ENCODE data around the gene RELL1. TPM values are rescaled to one million over a fixed set of nuclear protein-coding genes. Genes with fewer than 3 reads are reported as not detected.

The RELL1 gene, protein sequence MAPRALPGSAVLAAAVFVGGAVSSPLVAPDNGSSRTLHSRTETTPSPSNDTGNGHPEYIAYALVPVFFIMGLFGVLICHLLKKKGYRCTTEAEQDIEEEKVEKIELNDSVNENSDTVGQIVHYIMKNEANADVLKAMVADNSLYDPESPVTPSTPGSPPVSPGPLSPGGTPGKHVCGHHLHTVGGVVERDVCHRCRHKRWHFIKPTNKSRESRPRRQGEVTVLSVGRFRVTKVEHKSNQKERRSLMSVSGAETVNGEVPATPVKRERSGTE
- total RNA-seq, result 10 to 100 TPM; 26.0 to 29.4 TPM
- long read RNA-seq, partial matches to known transcripts, result 1 of 6 reads
- long read RNA-seq, other reads (novel, unspliced or antisense), result 4 of 6 reads

DNA sequence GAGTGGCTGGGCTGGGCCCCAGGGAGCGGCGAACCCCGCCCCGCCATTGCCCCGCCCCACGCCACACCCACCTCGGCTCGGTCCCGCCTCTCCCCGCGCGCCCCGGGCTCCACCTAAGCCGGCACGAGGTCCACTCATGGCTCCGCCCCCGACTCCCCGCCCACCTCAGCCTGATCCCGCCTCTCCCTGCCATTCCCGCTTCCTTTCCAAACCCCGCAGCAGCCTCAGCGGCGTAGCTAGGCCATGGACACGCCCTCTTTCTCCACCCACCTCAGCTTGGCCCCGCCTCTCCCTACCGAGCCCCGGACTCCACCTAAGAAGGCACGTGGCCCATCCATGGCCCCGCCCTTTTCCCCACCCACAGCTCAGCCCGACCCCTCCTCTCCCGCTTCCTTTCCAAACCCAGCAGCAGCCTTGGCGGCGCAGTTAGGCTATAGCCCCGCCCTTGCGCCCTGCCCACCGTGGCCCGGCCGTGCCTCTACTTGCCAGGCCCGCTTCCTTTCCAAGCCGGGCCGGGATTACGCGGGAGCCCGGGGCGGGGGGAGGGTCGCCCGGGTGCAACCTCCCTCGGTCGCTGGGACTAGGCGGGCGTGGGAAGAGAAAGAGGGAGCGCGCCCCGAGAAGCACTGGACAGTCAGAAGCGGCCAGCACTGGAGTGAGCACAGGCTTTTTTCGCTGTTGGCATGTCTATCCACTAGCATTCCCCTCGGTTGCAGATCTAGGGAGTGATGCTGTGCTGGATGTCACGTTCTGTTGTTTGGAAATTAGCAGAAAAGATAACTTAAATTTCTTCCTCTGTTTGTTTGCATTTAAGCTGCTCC, at the start of gene RELL1:
Gene RELL1, minus strand, starts transcription at position 4 of the 821 bp plus-strand sequence. CDS start 89 bp downstream, outside the sequence.
- ATAC-seq (peak; percentile 96 to 97), DNase-seq (peak; percentile 99)
- intact Hi-C loops (cut with DNase I), result loop anchor here in 1 of 2 donors (5.0 kb wide), 1 partner anchor 116 kb away; no protein-coding TSS in a partner anchor

- DNase-seq (no peak), ATAC-seq (peak in 1 of 2 donors; percentile 44)
- intact Hi-C loops (cut with DNase I), result no loop called here
These were observed 49.4 kb upstream of the RELL1 start for GRCh38 chr4:37735578-37735977.

GRCh38 chr4:37734989-37735388, 48.8 kb upstream of the RELL1 start:
- intact Hi-C loops (cut with DNase I), result no loop called here
- DNase-seq (no peak), ATAC-seq (no peak)

DNA sequence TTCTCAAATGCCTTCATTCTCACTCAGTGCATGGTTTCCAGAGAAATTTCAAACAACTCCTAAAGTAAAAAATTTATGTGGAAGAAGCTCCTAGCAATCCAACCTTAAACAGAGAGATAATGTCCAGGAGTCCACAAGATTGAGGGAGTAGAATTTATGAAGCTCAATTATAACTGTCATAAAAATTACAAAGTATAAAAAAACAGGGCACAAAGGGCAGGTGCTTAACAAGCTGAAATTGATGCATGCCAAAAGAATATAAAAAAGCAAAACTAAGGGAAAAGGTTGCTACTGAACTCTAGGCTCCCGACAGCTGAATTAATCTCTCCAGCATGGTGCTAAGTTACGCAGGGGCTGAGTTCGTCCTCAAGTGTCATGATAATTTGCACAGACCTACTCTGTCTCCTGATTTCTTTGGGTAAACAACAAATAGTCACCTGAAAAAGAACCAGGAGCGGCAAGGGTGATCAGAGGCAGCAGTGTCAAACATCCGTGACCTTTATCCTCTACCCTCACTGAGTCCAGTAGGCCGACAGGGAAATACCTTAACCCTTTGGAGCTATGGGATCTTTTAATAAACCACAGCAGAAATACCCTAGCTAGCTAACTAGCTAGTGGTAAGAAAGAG, 47.2 kb upstream of the RELL1 start:
- ATAC-seq (no peak), DNase-seq (no peak)
- intact Hi-C loops (cut with DNase I), result no loop called here

DNA sequence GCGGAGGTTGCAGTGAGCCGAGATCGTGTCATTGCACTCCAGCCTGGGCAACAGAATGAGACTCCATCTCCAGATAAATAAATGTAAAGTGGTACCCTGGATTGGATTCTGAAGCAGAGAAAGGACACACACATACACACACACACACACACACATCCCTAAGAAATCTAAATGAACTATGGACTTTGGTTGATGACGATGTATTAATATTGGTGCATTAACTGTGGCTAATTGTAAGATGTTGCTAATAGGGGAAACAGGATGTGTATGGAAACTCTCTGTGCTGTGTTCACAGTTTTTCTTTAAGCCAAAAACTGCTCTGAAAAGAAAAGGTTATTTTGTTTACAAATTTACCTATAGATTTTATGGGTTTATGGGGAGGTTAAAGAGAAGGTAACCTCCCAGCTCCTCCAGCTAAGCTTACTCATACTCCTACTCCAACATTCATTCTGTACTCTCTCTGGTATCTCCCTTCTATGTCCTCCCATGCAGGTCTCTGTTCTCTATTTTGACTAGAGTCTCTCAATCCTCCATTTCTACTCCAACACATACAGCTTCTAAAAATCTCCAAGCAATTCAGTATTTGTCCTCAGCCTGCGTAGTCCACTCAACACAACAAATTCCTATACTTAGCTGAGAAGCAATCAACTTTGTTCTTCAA, 46.5 kb upstream of the RELL1 start:
- no peak for DNase-seq
- no peak for ATAC-seq
- intact Hi-C loops (cut with DNase I), result no loop called here

DNA sequence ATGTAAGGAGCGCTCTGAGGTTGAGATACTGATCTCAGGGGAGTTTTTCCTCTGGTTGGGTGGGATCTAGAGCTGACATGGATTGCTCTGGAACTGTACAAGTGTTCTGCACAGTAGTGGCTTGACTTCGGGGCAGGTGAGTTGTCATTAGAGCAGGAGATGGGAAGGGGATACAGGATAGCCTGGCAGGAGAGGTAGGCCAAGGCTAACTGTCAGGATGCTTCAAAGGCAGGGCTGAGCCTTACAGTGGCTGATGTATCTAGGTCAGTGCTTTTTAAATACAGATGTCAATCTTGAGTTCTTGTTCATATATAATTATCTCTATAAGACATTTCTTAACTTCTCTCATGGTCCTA, 43.5 kb upstream of the RELL1 start:
- ATAC-seq (no peak), DNase-seq (no peak)
- intact Hi-C loops (cut with DNase I), result no loop called here

DNA sequence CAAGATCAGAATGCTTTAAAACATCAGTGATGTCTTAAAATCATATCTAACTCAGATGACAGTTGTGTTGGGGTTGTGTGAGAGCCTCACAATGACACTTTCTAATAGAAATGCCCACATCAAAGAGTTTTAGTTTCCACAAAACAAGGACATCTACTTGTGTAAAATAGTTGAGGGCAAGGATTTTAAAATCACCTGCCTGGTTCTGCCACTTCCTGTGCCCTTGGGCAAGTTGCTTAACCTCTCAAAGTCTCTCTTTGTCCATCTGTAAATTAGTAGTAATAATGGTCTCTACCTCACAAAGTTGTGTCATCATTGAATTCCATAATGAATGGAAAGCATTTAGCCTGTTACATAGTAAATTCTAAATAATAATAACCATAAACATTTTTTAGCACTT, 41.9 kb upstream of the RELL1 start:
- no peak for ATAC-seq
- intact Hi-C loops (cut with DNase I), result no loop called here
- no peak for DNase-seq

- no peak for DNase-seq
- ATAC-seq, result no peak
- intact Hi-C loops (cut with DNase I), result no loop called here
These were observed 41.5 kb upstream of the RELL1 start for GRCh38 chr4:37727635-37728034.

GRCh38 chr4:37726666-37727065, 40.5 kb upstream of the RELL1 start:
- ATAC-seq, result peak in 1 of 2 donors; percentile 64
- intact Hi-C loops (cut with DNase I), result no loop called here
- no peak for DNase-seq

DNA sequence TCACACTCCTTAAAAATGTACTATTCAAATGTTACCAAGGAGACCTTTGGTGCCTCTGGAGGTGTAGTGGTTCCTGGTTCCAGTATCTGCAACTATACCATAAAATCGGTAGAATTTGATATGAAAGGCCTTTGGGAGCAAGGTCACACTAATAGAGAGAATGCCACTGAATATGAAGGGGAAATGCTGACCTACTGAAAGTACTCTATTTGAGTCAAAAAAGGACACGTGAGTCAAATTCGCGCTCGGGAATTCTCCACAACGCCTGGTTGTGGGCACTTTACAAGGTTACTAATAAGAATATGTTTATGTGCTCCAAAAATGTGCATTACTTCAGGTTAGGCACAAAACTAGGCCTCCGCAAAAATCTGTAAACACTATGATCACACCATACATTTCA, 39.5 kb upstream of the RELL1 start:
- intact Hi-C loops (cut with DNase I), result no loop called here
- ATAC-seq (no peak), DNase-seq (no peak)

GRCh38 chr4:37723067-37723466, 36.9 kb upstream of the RELL1 start:
- DNase-seq (no peak), ATAC-seq (no peak)
- intact Hi-C loops (cut with DNase I), result no loop called here

DNA sequence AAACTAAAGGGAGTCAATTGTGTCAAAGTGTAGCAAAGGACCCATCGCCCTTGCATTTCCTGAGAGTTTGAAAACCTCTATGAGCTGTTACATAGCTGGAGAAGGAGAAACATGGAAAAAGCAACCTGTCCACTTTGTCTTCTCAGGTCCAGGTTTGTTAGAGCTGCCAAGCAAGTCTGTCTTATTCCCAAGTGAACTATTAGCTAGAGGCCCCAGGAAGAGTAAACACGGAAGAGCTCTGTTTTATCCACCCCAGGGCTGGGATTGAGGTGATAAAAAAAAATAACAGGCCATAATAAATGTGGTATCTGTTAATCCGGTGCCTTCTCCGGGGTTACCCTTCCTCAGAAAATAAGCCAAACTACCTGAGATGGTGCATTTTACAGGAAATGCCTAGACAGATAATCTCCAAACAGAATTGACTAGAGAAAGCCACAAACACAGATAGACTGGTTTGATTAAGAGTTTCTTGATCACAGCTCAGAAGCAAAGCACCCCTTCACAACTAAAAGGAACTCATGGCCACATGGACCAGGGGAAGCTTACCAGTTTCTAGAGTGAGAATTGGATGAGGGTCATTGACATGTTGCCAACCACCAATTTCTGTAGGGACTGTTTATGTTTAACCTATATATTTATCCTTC, 35.9 kb upstream of the RELL1 start:
- ATAC-seq (no peak), DNase-seq (no peak)
- intact Hi-C loops (cut with DNase I), result no loop called here

GRCh38 chr4:37719021-37719420, 32.8 kb upstream of the RELL1 start:
- DNase-seq, result no peak
- ATAC-seq, result no peak
- intact Hi-C loops (cut with DNase I), result loop anchor here in 1 of 2 donors (10.0 kb wide), 1 partner anchor 66 kb away; no protein-coding TSS in a partner anchor

DNA sequence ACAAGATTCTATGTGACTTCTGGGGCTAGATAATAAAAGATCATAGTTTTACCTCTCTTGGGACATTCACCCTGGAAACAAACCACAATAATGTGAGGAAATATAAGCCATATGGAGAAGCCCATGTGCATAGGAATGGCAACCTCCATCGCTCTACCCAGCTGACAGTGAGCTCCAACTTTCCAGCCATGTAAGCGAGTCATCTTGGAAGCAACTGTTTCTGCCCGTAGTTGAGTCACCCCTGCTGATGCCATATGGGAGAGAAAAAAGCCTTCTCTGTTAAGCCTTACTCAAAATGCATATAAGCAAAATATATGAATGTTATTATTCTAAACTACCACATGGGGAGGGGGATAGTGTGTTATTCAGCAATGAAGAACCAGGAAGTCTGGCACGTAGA, 31.4 kb upstream of the RELL1 start:
- intact Hi-C loops (cut with DNase I), result loop anchor here in 1 of 2 donors (10.0 kb wide), 1 partner anchor 67 kb away; no protein-coding TSS in a partner anchor
- DNase-seq (no peak), ATAC-seq (peak in 1 of 2 donors; percentile 71)

DNA sequence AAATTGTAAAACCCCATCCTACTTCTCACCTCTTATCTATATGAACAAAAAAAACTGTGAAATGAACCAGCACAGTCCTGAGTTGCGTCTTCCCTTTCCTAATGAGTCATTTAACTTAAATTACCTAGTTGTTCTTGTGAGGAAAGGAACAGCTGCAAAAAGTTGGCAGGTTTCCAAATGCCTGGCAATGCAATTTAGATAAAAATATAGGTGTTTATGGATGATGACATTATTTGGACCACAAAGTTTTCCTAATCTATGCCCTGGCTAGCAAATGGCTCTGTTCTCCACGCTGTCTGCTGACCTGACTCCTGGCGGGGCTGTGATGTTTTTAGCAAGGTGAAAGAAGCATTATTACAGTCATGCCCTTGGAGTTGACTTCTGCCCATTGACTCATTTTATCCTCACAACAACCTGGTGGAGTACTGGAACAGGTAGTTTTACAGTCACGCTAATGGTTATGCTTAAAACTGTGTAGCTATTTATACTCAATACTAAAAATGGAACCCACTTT, 29.8 kb upstream of the RELL1 start:
- intact Hi-C loops (cut with DNase I), result loop anchor here in 1 of 2 donors (10.0 kb wide), 1 partner anchor 69 kb away; no protein-coding TSS in a partner anchor
- ATAC-seq (peak in 1 of 2 donors; percentile 83), DNase-seq (no peak)

DNA sequence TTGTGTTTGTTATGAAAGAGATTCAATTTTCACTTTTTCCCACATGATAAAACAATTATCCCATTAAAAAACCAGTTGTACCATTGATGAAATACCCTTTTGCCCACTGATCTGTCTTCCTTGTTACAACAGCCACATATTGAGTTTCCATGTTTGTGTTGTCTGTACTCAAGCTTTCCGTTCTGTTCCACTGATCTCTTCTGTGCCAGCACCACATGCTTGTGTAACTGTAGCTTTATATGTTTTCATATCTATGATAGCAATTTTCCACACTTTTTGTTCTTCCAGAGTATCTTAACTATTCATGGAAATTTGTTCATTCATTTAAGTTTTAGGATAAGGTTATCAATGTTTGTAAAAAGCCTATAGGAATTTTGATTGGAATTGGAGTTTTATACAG, 24.3 kb upstream of the RELL1 start:
- intact Hi-C loops (cut with DNase I), result loop anchor here in 1 of 2 donors (10.0 kb wide), 1 partner anchor 74 kb away; no protein-coding TSS in a partner anchor
- no peak for ATAC-seq
- DNase-seq, result no peak

GRCh38 chr4:37706032-37706431, 19.9 kb upstream of the RELL1 start:
- no peak for ATAC-seq
- intact Hi-C loops (cut with DNase I), result no loop called here
- DNase-seq, result no peak

DNA sequence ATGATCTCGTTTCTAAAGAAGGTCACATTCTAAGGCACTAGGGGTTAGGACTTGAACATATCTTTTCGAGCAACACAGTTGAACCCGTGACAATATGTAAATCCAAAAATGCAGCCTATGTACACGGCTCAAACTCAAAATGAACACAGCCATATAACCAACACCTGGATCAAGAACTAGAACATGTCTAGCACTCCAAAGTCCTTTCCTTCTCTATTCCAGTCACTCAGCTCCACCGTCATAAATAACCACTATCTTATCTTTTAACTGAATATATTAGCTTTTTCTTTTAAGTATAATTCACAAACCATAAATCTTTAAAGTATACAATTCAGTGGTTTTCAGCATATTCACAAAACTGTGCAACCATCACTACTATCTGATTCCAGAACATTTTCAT, 19.4 kb upstream of the RELL1 start:
- intact Hi-C loops (cut with DNase I), result no loop called here
- DNase-seq (no peak), ATAC-seq (no peak)

All from left cardiac atrium (tissue), 4 donors.